SK-N-SH treated with all-trans-retinoic acid at 6 μM for 48 hours (cell line): Measurements from ENCODE around the gene ALKBH5.

Source experiments
- ATAC-seq: fragments of 200-7000 bp; cut with Tn5 transposase; 3 replicates; pipeline ENCODE4 v1.9.1; 2020; ENCODE audit warnings: mild to moderate bottlenecking, moderate library complexity
- ARNTL ChIP-seq: fragments of 450-650 bp; formaldehyde crosslinking; IDR thresholded peaks from 2 replicates; pipeline ENCODE4 v1.5.0; 2020; ENCODE audit warnings: low read depth, mild to moderate bottlenecking, moderate library complexity, borderline replicate concordance
- BACH2 ChIP-seq: fragments of 250-450 bp; sonication (Bioruptor Pico); IDR thresholded peaks from 2 replicates; pipeline ENCODE4 v1.9.0; 2021; ENCODE audit warnings: mild to moderate bottlenecking, borderline replicate concordance
- CREB5 ChIP-seq: fragments of 250-450 bp; sonication (Bioruptor Pico); IDR thresholded peaks from 2 replicates; pipeline ENCODE4 v1.5.1; 2020; ENCODE audit warnings: low read depth, mild to moderate bottlenecking, moderate library complexity
- CSDC2 ChIP-seq: fragments of 250-450 bp; sonication (Bioruptor Pico); IDR thresholded peaks from 2 replicates; pipeline ENCODE4 v1.5.0; 2020; ENCODE audit warnings: mild to moderate bottlenecking, moderate library complexity
- CSRNP3 ChIP-seq: fragments of 250-450 bp; sonication (Bioruptor Pico); IDR thresholded peaks from 2 replicates; pipeline ENCODE4 v1.5.1; 2021; ENCODE audit warnings: mild to moderate bottlenecking, moderate library complexity
- GLIS3 ChIP-seq: fragments of 250-450 bp; sonication (Bioruptor Pico); IDR thresholded peaks from 2 replicates; pipeline ENCODE4 v1.5.0; 2020; ENCODE audit warnings: mild to moderate bottlenecking, moderate library complexity
- ISL1 ChIP-seq: fragments of 250-450 bp; sonication (Bioruptor Pico); IDR thresholded peaks from 2 replicates; pipeline ENCODE4 v2.1.2; 2022; ENCODE audit warnings: mild to moderate bottlenecking, moderate library complexity
- OSR1 ChIP-seq: fragments of 250-450 bp; sonication (Bioruptor Pico); IDR thresholded peaks from 2 replicates; pipeline ENCODE4 v1.8.0; 2022; ENCODE audit warnings: moderate library complexity, mild to moderate bottlenecking, inconsistent platforms
- PATZ1 ChIP-seq: fragments of 250-450 bp; sonication (Bioruptor Pico); IDR thresholded peaks from 2 replicates; pipeline ENCODE4 v1.8.0; 2020; ENCODE audit warnings: mild to moderate bottlenecking, moderate library complexity, borderline replicate concordance
- POU6F1 ChIP-seq: fragments of 250-450 bp; sonication (Bioruptor Pico); IDR thresholded peaks from 2 replicates; pipeline ENCODE4 v1.8.0; 2021; ENCODE audit warnings: low read depth, mild to moderate bottlenecking, moderate library complexity, borderline replicate concordance
- PPARA ChIP-seq: fragments of 250-450 bp; sonication (Bioruptor Pico); IDR thresholded peaks from 2 replicates; pipeline ENCODE4 v1.5.0; 2020; ENCODE audit warnings: mild to moderate bottlenecking, borderline replicate concordance
- RARB ChIP-seq: fragments of 250-450 bp; sonication (Bioruptor Pico); IDR thresholded peaks from 2 replicates; pipeline ENCODE4 v1.8.0; 2021; ENCODE audit warnings: mild to moderate bottlenecking, moderate library complexity
- SNAI2 ChIP-seq: fragments of 250-450 bp; sonication (Bioruptor Pico); IDR thresholded peaks from 2 replicates; pipeline ENCODE4 v1.5.0; 2020; ENCODE audit warnings: mild to moderate bottlenecking, moderate library complexity
- TCF4 ChIP-seq: fragments of 250-450 bp; sonication (Bioruptor Pico); IDR thresholded peaks from 2 replicates; pipeline ENCODE4 v1.8.0; 2021; ENCODE audit warnings: mild to moderate bottlenecking, moderate library complexity, borderline replicate concordance
- TOX ChIP-seq: fragments of 250-450 bp; sonication (Bioruptor Pico); IDR thresholded peaks from 2 replicates; pipeline ENCODE4 v1.8.0; 2021; ENCODE audit warnings: mild to moderate bottlenecking, moderate library complexity, borderline replicate concordance
- TSHZ2 ChIP-seq: fragments of 250-450 bp; sonication (Bioruptor Pico); IDR thresholded peaks from 2 replicates; pipeline ENCODE4 v1.5.0; 2020; ENCODE audit warnings: mild to moderate bottlenecking, moderate library complexity
- ZFP3 ChIP-seq: fragments of 250-450 bp; sonication (Bioruptor Pico); IDR thresholded peaks from 2 replicates; pipeline ENCODE4 v1.5.0; 2020; ENCODE audit warnings: mild to moderate bottlenecking, moderate library complexity
- ZFP30 ChIP-seq: fragments of 450-650 bp; formaldehyde crosslinking; IDR thresholded peaks from 2 replicates; pipeline ENCODE4 v1.5.0; 2022; ENCODE audit warnings: mild to moderate bottlenecking, moderate library complexity
- ZNF565 ChIP-seq: fragments of 450-650 bp; formaldehyde crosslinking; conservative IDR thresholded peaks from 2 replicates; pipeline ENCODE4 v1.5.0; 2020; ENCODE audit warnings: low read depth, mild to moderate bottlenecking, moderate library complexity
- ZNF70 ChIP-seq: fragments of 450-650 bp; formaldehyde crosslinking; IDR thresholded peaks from 2 replicates; pipeline ENCODE4 v1.5.0; 2020; ENCODE audit warnings: mild to moderate bottlenecking, moderate library complexity
- ZNF8 ChIP-seq: fragments of 450-650 bp; formaldehyde crosslinking; IDR thresholded peaks from 2 replicates; pipeline ENCODE4 v1.5.0; 2020; ENCODE audit warnings: mild to moderate bottlenecking, moderate library complexity

Gene ALKBH5

GRCh38 chr17:18236494-18236893 is 52.9 kb downstream of the ALKBH5 start (continued):
- no peak for TF ChIP-seq CSRNP3 (CRISPR knock-in tag)

- ATAC-seq, result no peak
- TF ChIP-seq ARNTL (CRISPR knock-in tag) (no peak), ZFP3 (CRISPR knock-in tag) (no peak), PATZ1 (CRISPR knock-in tag) (no peak), ZNF8 (CRISPR knock-in tag) (no peak), GLIS3 (CRISPR knock-in tag) (no peak), CSDC2 (CRISPR knock-in tag) (no peak), PPARA (CRISPR knock-in tag) (no peak), TOX (no peak), ZFP30 (CRISPR knock-in tag) (no peak), ZNF565 (CRISPR knock-in tag) (no peak), TCF4 (no peak)
Measured at GRCh38 chr17:18237461-18237860, 53.8 kb downstream of the ALKBH5 start.

GRCh38 chr17:18238299-18238698 is 54.7 kb downstream of the ALKBH5 start:
- ATAC-seq, result no peak
- TF ChIP-seq ZFP30 (CRISPR knock-in tag) (no peak), SNAI2 (CRISPR knock-in tag) (no peak), ARNTL (CRISPR knock-in tag) (no peak), ZFP3 (CRISPR knock-in tag) (no peak), ISL1 (no peak), ZNF70 (no peak), OSR1 (CRISPR knock-in tag) (no peak), BACH2 (CRISPR knock-in tag) (no peak), POU6F1 (CRISPR knock-in tag) (no peak)

- ATAC-seq, result no peak
- TF ChIP-seq TOX (no peak), POU6F1 (CRISPR knock-in tag) (no peak), TCF4 (no peak), CREB5 (CRISPR knock-in tag) (no peak), SNAI2 (CRISPR knock-in tag) (no peak), CSRNP3 (CRISPR knock-in tag) (no peak), GLIS3 (CRISPR knock-in tag) (no peak), BACH2 (CRISPR knock-in tag) (no peak), ZNF70 (no peak), TSHZ2 (no peak), RARB (CRISPR knock-in tag) (no peak), PATZ1 (CRISPR knock-in tag) (no peak), PPARA (CRISPR knock-in tag) (no peak), ZFP3 (CRISPR knock-in tag) (no peak)
Measured at GRCh38 chr17:18240449-18240848, 56.8 kb downstream of the ALKBH5 start.
